Sigmoid colon (tissue), 7 donors: ENCODE data around the gene CLEC19A. TPM values are rescaled to one million over a fixed set of nuclear protein-coding genes. Genes with fewer than 3 reads are reported as not detected.

Experiments
- DNase-seq: peaks from one replicate; pipeline ENCODE4 v3.0.0-alpha.2; 2019
- H3K27ac ChIP-seq, 4 donors: fragments of 200-600 bp; sonication (generic); one replicate each; pipeline ENCODE4 v1.5.1; 2016 to 2019; ENCODE audit warnings: mild to moderate bottlenecking in 1 of 4
- H3K27me3 ChIP-seq, 3 donors: fragments of 200-600 bp; sonication (generic); one replicate each; pipeline ENCODE4 v1.5.1; 2019; ENCODE audit warnings: mild to moderate bottlenecking in 1 of 3
- H3K36me3 ChIP-seq, 4 donors: fragments of 200-600 bp; sonication (generic); one replicate each; pipeline ENCODE4 v1.5.1; 2016 to 2019
- H3K4me1 ChIP-seq, 4 donors: fragments of 200-600 bp; sonication (generic); one replicate each; pipeline ENCODE4 v1.5.1; 2017 to 2019
- H3K4me3 ChIP-seq, 4 donors: fragments of 200-600 bp; sonication (generic); one replicate each; pipeline ENCODE4 v1.5.1; 2017 to 2019; ENCODE audit warnings: mild to moderate bottlenecking in 2 of 4, moderate library complexity in 1 of 4
- H3K9me3 ChIP-seq, 4 donors: fragments of 200-600 bp in 3 of 4; sonication (generic) in 3 of 4; one replicate each; pipeline versions ENCODE4 v1.5.1 to v1.6.1; 2013 to 2019
- CTCF ChIP-seq, 4 experiments: fragments of 450-650 bp in 3 of 4; fragments of 200-600 bp in 1 of 4; IDR thresholded peaks; one replicate each; pipeline ENCODE4 v1.5.1; 2016 to 2019; ENCODE audit warnings: antibody characterized with exemption in 4 of 4, mild to moderate bottlenecking in 3 of 4, moderate library complexity in 2 of 4
- EP300 ChIP-seq, 4 donors: sonication (generic); formaldehyde crosslinking; IDR thresholded peaks; one replicate each; pipeline ENCODE4 v1.6.1; 2017; ENCODE audit warnings: antibody characterized with exemption in 4 of 4
- POLR2A ChIP-seq, 2 donors: fragments of 450-650 bp; IDR thresholded peaks; one replicate each; pipeline ENCODE4 v1.6.1; 2016; ENCODE audit warnings: antibody characterized with exemption in 2 of 2, mild to moderate bottlenecking in 2 of 2, moderate library complexity in 2 of 2
- POLR2AphosphoS5 ChIP-seq, 4 donors: sonication (generic); formaldehyde crosslinking; IDR thresholded peaks; one replicate each; pipeline ENCODE4 v1.6.1; 2017; ENCODE audit warnings: antibody characterized with exemption in 4 of 4
- WGBS, 2 donors: extraction: QIAGEN DNeasy Blood & Tissue Kit; methylation state at CpG; one replicate each; pipeline ENCODE4 v1.1.7; 2013; 5-methylcytosine and 5-hydroxymethylcytosine counted together
- intact Hi-C: fragments of 100-400 bp; cut with DNase I; formaldehyde crosslinking; loops from one replicate; pipeline ENCODE4 v1.15.1; 2023
- polyA plus RNA-seq, 3 donors: library from polyadenylated mRNA; stranded (reverse); fragments of 200-250 nt; gene quantifications; one replicate each; pipeline ENCODE4 v1.2.3, GENCODE V29; 2013
- total RNA-seq, 4 donors: library from RNA; depleted of rRNA; stranded (reverse); fragments of >200 nt; gene quantifications; one replicate each; pipeline ENCODE4 v1.1.0, GENCODE V29; 2016
- donor health status: healthy with polysubstance abuse.
- donor health status: Bipolar disorder and iron deficiency.
- donor health status: healthy.

Gene CLEC19A
- total and polyA plus RNA-seq, 7 donors = not detected

GRCh38 chr16:19289811-19290485 lies 4.4 kb downstream of the CLEC19A start:
- Histone ChIP-seq H3K4me1 (no peaks in the 10 kb centered on the region), H3K4me3 (no peak overlapping the region), H3K9me3 (no peaks in the 10 kb centered on the region), H3K27ac (no peak overlapping the region), H3K27me3 (no peaks in the 10 kb centered on the region), H3K36me3 (no peaks in the 10 kb centered on the region)
- intact Hi-C loops = no loop called here
- TF ChIP-seq EP300 (IDR thresholded peaks at IDR 0.05) (no peak), POLR2AphosphoS5 (IDR thresholded peaks at IDR 0.05) (no peak), CTCF (IDR thresholded peaks at IDR 0.05) (no peak), POLR2A (IDR thresholded peaks at IDR 0.05) (no peak)
- 60 to 80% methylated on average over 7 of the region's 7 CpGs for WGBS, 2 donors
- no peak for DNase-seq

- DNase-seq = no peak
- Histone ChIP-seq H3K4me1 (no peaks in the 10 kb centered on the region), H3K27ac (no peak overlapping the region), H3K4me3 (no peak overlapping the region), H3K36me3 (no peaks in the 10 kb centered on the region), H3K27me3 (no peaks in the 10 kb centered on the region), H3K9me3 (no peaks in the 10 kb centered on the region)
- 88 to 91% methylated on average over 2 of the region's 2 CpGs for WGBS, 2 donors
- no peak for TF ChIP-seq POLR2AphosphoS5 (IDR thresholded peaks at IDR 0.05)
- TF ChIP-seq POLR2A (IDR thresholded peaks at IDR 0.05) = no peak
- no peak for TF ChIP-seq CTCF (IDR thresholded peaks at IDR 0.05)
- no peak for TF ChIP-seq EP300 (IDR thresholded peaks at IDR 0.05)
- intact Hi-C loops = no loop called here
Measured at GRCh38 chr16:19290860-19291259, 5.3 kb downstream of the CLEC19A start.

DNA sequence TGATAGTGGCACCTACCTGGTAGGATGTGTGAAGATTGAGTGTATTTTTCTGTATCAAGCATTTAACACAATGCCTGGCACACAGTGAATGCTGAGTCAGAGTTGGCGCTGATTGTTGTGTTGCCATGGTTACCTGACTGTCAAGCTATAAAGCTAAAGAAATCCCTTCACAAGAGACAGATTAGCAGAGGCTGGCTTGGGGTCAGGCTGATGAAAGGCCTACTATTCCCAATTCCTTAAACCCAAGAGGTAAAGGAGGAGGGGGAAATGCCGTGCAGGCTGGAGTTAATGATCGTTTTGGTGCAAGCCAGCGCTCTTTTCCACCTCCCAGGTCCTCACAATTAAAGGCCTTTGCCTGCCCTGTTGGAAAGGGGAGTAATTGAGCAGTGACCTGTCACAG lies 5.9 kb downstream of the CLEC19A start:
- TF ChIP-seq POLR2A (IDR thresholded peaks at IDR 0.05) (no peak), CTCF (IDR thresholded peaks at IDR 0.05) (no peak), EP300 (IDR thresholded peaks at IDR 0.05) (no peak), POLR2AphosphoS5 (IDR thresholded peaks at IDR 0.05) (no peak)
- DNase-seq = no peak
- Histone ChIP-seq H3K4me3 (no peak overlapping the region), H3K9me3 (no peaks in the 10 kb centered on the region), H3K36me3 (no peaks in the 10 kb centered on the region), H3K27ac (no peak overlapping the region), H3K4me1 (no peaks in the 10 kb centered on the region), H3K27me3 (no peaks in the 10 kb centered on the region)
- intact Hi-C loops = no loop called here
- WGBS, 2 donors = 49 to 55% methylated on average over 4 of the region's 4 CpGs

- TF ChIP-seq POLR2A (IDR thresholded peaks at IDR 0.05) = no peak
- no peak for TF ChIP-seq EP300 (IDR thresholded peaks at IDR 0.05)
- no peak for TF ChIP-seq POLR2AphosphoS5 (IDR thresholded peaks at IDR 0.05)
- no peak for TF ChIP-seq CTCF (IDR thresholded peaks at IDR 0.05)
- DNase-seq = no peak
- H3K4me1 ChIP-seq = no peaks in the 10 kb centered on the region
- no peaks in the 10 kb centered on the region for H3K9me3 ChIP-seq
- H3K4me3 ChIP-seq = no peak overlapping the region
- H3K36me3 ChIP-seq = no peaks in the 10 kb centered on the region
- no peaks in the 10 kb centered on the region for H3K27me3 ChIP-seq
- intact Hi-C loops = no loop called here
- H3K27ac ChIP-seq = no peak overlapping the region
- 78 to 82% methylated on average over 5 of the region's 5 CpGs for WGBS, 2 donors
Measured at GRCh38 chr16:19292186-19292585, 6.7 kb downstream of the CLEC19A start.

GRCh38 chr16:19294156-19294649 lies 8.7 kb downstream of the CLEC19A start:
- 17 to 61% methylated on average over 5 of the region's 5 CpGs for WGBS, 2 donors
- TF ChIP-seq POLR2AphosphoS5 (IDR thresholded peaks at IDR 0.05) = no peak
- no peak for TF ChIP-seq EP300 (IDR thresholded peaks at IDR 0.05)
- no peak for TF ChIP-seq POLR2A (IDR thresholded peaks at IDR 0.05)
- TF ChIP-seq CTCF (IDR thresholded peaks at IDR 0.05) = no peak
- no peak overlapping the region for H3K4me3 ChIP-seq
- no peaks in the 10 kb centered on the region for H3K9me3 ChIP-seq
- no peaks in the 10 kb centered on the region for H3K27me3 ChIP-seq
- intact Hi-C loops = no loop called here
- peak overlapping the region in 1 of 4 donors; percentile 3 for H3K27ac ChIP-seq
- DNase-seq = peak; percentile 72
- H3K36me3 ChIP-seq = no peaks in the 10 kb centered on the region
- no peaks in the 10 kb centered on the region for H3K4me1 ChIP-seq
